ENCODE results near the gene POLR3GL.
A peak's percentile ranks its signal among the peaks of the same experiment; 100 is the strongest.

Gene POLR3GL

GRCh38 chr1:146010126-146010738 lies 45.7 kb downstream of the POLR3GL start:
- no peak overlapping the region for H3K27ac ChIP-seq (ENCODE audit: low read depth, low read length)
- no peaks in the 10 kb centered on the region for H3K9me3 ChIP-seq (ENCODE audit: control insufficient read depth, insufficient read depth, low read length)

GRCh38 chr1:146012703-146013558 lies 48.4 kb downstream of the POLR3GL start:
- Histone ChIP-seq H3K27ac (ENCODE audit: low read depth, low read length) (no peak overlapping the region), H3K9ac (ENCODE audit: low read depth, low read length) (no peak overlapping the region)

More at GRCh38 chr1:146010126-146010738, 45.7 kb downstream of the POLR3GL start:
- no peaks in the 10 kb centered on the region for H3K27me3 ChIP-seq (ENCODE audit: control insufficient read depth, insufficient read depth, low read length)
- H3K4me3 ChIP-seq (ENCODE audit: low read depth, low read length): no peak overlapping the region
- H3K4me1 ChIP-seq (ENCODE audit: control insufficient read depth, insufficient read depth, low read length): no peaks in the 10 kb centered on the region
- H3K36me3 ChIP-seq (ENCODE audit: control insufficient read depth, insufficient read depth, low read length): no peaks in the 10 kb centered on the region
- H3K9ac ChIP-seq (ENCODE audit: low read depth, low read length): no peak overlapping the region

DNA sequence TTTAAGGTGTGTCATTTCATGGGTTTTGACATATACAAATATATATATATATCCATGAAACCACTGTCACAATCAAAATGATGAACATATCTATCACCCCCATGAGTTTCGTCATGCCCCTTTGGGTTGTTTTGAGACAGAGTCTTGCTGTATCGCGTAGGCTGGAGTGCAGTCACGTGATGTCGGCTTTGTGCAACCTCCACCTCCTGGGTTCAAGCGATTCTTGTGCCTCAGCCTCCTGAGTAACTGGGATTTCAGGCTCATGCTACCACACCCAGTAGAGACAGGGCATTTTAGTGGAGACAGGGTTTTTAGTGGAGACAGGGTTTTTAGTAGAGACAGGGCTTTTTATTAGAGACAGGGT lies 49.1 kb downstream of the POLR3GL start:
- Histone ChIP-seq H3K9ac (ENCODE audit: low read depth, low read length) (no peak overlapping the region), H3K27ac (ENCODE audit: low read depth, low read length) (no peak overlapping the region), H3K9me3 (ENCODE audit: control insufficient read depth, insufficient read depth, low read length) (no peaks in the 10 kb centered on the region)

More at GRCh38 chr1:146012703-146013558, 48.4 kb downstream of the POLR3GL start:
- Histone ChIP-seq H3K36me3 (ENCODE audit: control insufficient read depth, insufficient read depth, low read length) (no peaks in the 10 kb centered on the region), H3K4me3 (ENCODE audit: low read depth, low read length) (no peak overlapping the region), H3K27me3 (ENCODE audit: control insufficient read depth, insufficient read depth, low read length) (peaks cover 13% of the 10 kb centered on the region), H3K9me3 (ENCODE audit: control insufficient read depth, insufficient read depth, low read length) (no peaks in the 10 kb centered on the region), H3K4me1 (ENCODE audit: control insufficient read depth, insufficient read depth, low read length) (no peaks in the 10 kb centered on the region)

GRCh38 chr1:146016891-146017290 lies 52.4 kb downstream of the POLR3GL start:
- Histone ChIP-seq H3K36me3 (ENCODE audit: control insufficient read depth, insufficient read depth, low read length) (no peaks in the 10 kb centered on the region), H3K27ac (ENCODE audit: low read depth, low read length) (no peak overlapping the region), H3K4me1 (ENCODE audit: control insufficient read depth, insufficient read depth, low read length) (peaks cover 15% of the 10 kb centered on the region; the same call in 1 of the 2 replicates), H3K4me3 (ENCODE audit: low read depth, low read length) (no peak overlapping the region), H3K9me3 (ENCODE audit: control insufficient read depth, insufficient read depth, low read length) (no peaks in the 10 kb centered on the region), H3K27me3 (ENCODE audit: control insufficient read depth, insufficient read depth, low read length) (peaks cover 46% of the 10 kb centered on the region), H3K9ac (ENCODE audit: low read depth, low read length) (no peak overlapping the region)

More for the DNA sequence above, 49.1 kb downstream of the POLR3GL start:
- H3K4me3 ChIP-seq (ENCODE audit: low read depth, low read length): no peak overlapping the region
- no peaks in the 10 kb centered on the region for H3K36me3 ChIP-seq (ENCODE audit: control insufficient read depth, insufficient read depth, low read length)
- H3K4me1 ChIP-seq (ENCODE audit: control insufficient read depth, insufficient read depth, low read length): no peaks in the 10 kb centered on the region
- H3K27me3 ChIP-seq (ENCODE audit: control insufficient read depth, insufficient read depth, low read length): peaks cover 20% of the 10 kb centered on the region

DNA sequence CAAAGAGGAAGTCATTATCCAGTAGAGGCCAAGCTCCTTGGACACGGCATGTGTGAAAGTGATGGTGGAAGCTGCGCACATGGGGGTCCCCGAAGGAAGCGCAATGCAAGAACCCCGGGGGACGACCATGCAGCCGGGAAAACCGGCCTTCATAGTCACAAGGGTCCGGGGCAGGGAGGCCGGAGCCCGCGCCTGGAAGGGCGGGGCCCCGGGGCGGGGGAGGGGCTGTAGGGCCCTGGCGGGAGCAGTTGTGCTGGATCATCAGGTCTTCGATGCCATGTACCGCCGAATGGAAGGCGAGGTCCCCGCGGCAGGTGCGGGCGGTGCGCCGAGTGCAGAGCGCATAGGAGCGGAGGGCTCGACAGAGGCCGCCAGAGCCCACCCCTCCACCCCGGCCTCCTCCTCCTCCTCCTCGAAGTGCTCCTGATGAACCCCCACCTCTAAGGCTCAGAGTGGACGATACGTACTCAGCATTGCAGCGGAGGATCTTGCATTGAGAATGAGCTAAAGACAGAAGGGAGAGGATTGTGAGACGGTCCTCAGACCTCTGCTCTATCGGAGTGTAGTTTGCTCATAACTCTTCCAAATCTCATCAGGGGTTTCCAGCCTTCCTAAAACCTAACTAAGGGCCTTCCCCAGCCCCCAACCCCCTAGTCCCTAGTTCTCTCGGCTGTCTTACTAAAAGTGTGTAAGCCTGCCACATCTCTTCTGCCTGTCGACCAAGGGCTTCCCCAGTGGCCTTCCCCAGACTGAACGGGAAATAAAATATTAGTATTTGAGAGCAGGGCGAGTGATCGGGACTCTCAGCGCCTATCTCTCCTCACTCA lies 55.0 kb downstream of the POLR3GL start:
- Histone ChIP-seq H3K9me3 (ENCODE audit: control insufficient read depth, insufficient read depth, low read length) (no peaks in the 10 kb centered on the region), H3K27me3 (ENCODE audit: control insufficient read depth, insufficient read depth, low read length) (peaks cover 53% of the 10 kb centered on the region), H3K36me3 (ENCODE audit: control insufficient read depth, insufficient read depth, low read length) (no peaks in the 10 kb centered on the region), H3K9ac (ENCODE audit: low read depth, low read length) (no peak overlapping the region), H3K4me1 (ENCODE audit: control insufficient read depth, insufficient read depth, low read length) (peaks cover 15% of the 10 kb centered on the region; the same call in 1 of the 2 replicates), H3K27ac (ENCODE audit: low read depth, low read length) (no peak overlapping the region), H3K4me3 (ENCODE audit: low read depth, low read length) (peak overlapping the region; percentile 53)

DNA sequence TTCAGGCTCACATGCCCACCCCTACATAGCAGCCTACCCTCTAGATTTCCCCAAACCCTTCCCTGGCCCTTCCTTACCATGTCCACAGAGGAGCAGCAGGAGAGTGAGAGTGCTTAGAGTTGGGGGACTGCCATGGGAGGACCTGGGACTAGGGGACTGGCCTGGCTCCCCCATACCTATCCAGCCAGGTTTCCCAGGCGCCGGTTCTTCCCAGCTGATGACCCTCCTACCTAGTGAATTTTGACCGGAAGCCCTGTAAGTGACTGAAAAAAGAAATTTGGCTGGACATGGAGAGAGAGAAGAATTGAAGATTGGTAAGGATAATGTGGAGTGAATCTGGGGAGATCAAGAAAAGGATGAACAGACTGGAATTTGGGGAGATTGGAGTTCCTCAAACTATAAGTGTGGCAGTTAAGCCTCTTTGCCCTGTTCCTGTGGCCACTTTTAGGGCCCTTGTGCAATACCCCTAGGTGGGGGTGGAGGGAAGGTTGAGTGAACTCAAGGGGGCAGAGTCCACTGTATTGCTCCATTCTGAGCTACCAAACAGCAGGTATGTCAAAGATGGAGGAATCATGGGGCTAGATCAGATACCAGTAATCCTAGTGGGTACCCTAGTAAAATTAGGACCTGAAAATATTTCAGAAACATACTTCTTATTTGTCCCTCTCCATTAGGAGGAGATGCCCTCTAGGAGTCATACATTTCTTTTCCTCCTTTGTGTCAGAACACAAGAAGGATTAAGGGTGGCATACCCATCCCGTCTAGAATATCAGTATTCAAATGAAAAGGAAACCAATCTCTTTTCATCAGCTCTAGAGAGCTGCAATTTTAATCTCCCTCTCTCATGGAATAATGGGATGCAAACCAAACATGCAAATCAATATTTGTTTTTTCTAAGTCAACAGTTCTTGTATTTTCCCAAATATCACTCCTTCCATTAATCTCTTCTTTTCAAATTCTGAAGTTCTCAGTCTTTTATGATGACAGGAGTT lies 55.9 kb downstream of the POLR3GL start:
- Histone ChIP-seq H3K27me3 (ENCODE audit: control insufficient read depth, insufficient read depth, low read length) (peaks cover 53% of the 10 kb centered on the region), H3K4me3 (ENCODE audit: low read depth, low read length) (no peak overlapping the region), H3K27ac (ENCODE audit: low read depth, low read length) (no peak overlapping the region), H3K4me1 (ENCODE audit: control insufficient read depth, insufficient read depth, low read length) (peaks cover 15% of the 10 kb centered on the region; the same call in 1 of the 2 replicates), H3K36me3 (ENCODE audit: control insufficient read depth, insufficient read depth, low read length) (no peaks in the 10 kb centered on the region), H3K9ac (ENCODE audit: low read depth, low read length) (no peak overlapping the region), H3K9me3 (ENCODE audit: control insufficient read depth, insufficient read depth, low read length) (no peaks in the 10 kb centered on the region)

- Histone ChIP-seq H3K4me3 (ENCODE audit: low read depth, low read length) (no peak overlapping the region), H3K27me3 (ENCODE audit: control insufficient read depth, insufficient read depth, low read length) (peaks cover 53% of the 10 kb centered on the region), H3K27ac (ENCODE audit: low read depth, low read length) (no peak overlapping the region), H3K9ac (ENCODE audit: low read depth, low read length) (no peak overlapping the region), H3K36me3 (ENCODE audit: control insufficient read depth, insufficient read depth, low read length) (no peaks in the 10 kb centered on the region), H3K9me3 (ENCODE audit: control insufficient read depth, insufficient read depth, low read length) (no peaks in the 10 kb centered on the region), H3K4me1 (ENCODE audit: control insufficient read depth, insufficient read depth, low read length) (peaks cover 15% of the 10 kb centered on the region; the same call in 1 of the 2 replicates)
These were observed 56.6 kb downstream of the POLR3GL start for GRCh38 chr1:146021050-146021445.

DNA sequence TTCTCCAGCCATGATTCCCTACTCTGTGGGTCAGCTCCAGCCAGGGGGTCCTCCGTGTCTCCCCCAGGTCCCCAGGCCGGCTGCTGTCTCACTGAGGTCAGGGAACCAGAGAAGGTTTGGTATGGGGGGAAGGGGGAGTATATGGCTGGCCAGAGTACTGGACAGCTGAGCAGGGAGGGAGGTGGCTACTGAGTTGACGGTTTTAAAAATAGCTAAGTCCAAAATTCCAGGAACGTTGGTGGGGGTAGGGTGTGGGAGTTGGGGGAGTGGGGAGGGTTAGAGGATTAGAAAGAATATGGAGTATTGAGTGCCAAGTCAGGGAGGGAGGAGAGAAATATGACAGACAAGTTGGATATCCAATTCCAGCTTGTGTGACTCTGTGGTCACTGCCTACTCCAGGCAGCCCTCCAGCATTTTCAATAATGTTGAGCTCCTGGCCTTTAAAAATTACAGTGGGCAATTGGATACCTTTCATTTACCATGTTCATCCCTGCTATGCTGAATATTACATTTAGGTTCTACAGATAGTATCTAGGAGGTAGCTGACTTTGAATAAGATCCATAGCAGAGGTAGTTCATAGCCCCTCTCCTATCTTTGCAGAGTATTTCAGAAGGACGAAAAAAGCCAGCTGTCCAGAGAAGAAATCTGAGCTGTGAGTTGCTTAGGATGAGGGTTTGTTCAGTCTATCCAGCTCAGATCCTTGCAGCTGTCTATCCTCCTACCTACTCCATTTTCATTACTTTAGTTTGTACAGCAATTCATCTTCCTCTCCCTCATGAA lies 57.3 kb downstream of the POLR3GL start, which contains the start of gene HJV:
TSS of gene HJV (minus strand) at position 114 of the 781 bp plus-strand sequence. CDS start 1,504 bp downstream, outside the sequence.
- no peak within 1 kb of the TSS for H3K9ac ChIP-seq (ENCODE audit: low read depth, low read length)
- H3K36me3 ChIP-seq (ENCODE audit: control insufficient read depth, insufficient read depth, low read length): no peaks in the 10 kb centered on the region
- no peak within 1 kb of the TSS for H3K4me3 ChIP-seq (ENCODE audit: low read depth, low read length)
- peaks cover 15% of the 10 kb centered on the region; the same call in 1 of the 2 replicates for H3K4me1 ChIP-seq (ENCODE audit: control insufficient read depth, insufficient read depth, low read length)
- H3K9me3 ChIP-seq (ENCODE audit: control insufficient read depth, insufficient read depth, low read length): no peaks in the 10 kb centered on the region
- H3K27ac ChIP-seq (ENCODE audit: low read depth, low read length): no peak within 1 kb of the TSS
- H3K27me3 ChIP-seq (ENCODE audit: control insufficient read depth, insufficient read depth, low read length): peaks cover 51% of the 10 kb centered on the region

- H3K27ac ChIP-seq (ENCODE audit: low read depth, low read length): no peak overlapping the region
- H3K9ac ChIP-seq (ENCODE audit: low read depth, low read length): no peak overlapping the region
These were observed 58.1 kb downstream of the POLR3GL start for GRCh38 chr1:146022403-146023127.

More at GRCh38 chr1:146022403-146023127, 58.1 kb downstream of the POLR3GL start:
- Histone ChIP-seq H3K4me3 (ENCODE audit: low read depth, low read length) (no peak overlapping the region), H3K9me3 (ENCODE audit: control insufficient read depth, insufficient read depth, low read length) (no peaks in the 10 kb centered on the region), H3K36me3 (ENCODE audit: control insufficient read depth, insufficient read depth, low read length) (no peaks in the 10 kb centered on the region), H3K4me1 (ENCODE audit: control insufficient read depth, insufficient read depth, low read length) (peaks cover 15% of the 10 kb centered on the region; the same call in 1 of the 2 replicates), H3K27me3 (ENCODE audit: control insufficient read depth, insufficient read depth, low read length) (peaks cover 43% of the 10 kb centered on the region)
